Measurements from ENCODE around the gene UBA1. TPM values are rescaled to one million over a fixed set of nuclear protein-coding genes. Genes with fewer than 3 reads are reported as not detected.

The UBA1 gene
- total and polyA plus RNA-seq, 10 of the 15 experiments (the other 5 are each of a cell fraction or from before 2014, with no cell fraction given), result 60.4 to 314 (median 216) TPM

- TF ChIP-seq, protein P1, sequence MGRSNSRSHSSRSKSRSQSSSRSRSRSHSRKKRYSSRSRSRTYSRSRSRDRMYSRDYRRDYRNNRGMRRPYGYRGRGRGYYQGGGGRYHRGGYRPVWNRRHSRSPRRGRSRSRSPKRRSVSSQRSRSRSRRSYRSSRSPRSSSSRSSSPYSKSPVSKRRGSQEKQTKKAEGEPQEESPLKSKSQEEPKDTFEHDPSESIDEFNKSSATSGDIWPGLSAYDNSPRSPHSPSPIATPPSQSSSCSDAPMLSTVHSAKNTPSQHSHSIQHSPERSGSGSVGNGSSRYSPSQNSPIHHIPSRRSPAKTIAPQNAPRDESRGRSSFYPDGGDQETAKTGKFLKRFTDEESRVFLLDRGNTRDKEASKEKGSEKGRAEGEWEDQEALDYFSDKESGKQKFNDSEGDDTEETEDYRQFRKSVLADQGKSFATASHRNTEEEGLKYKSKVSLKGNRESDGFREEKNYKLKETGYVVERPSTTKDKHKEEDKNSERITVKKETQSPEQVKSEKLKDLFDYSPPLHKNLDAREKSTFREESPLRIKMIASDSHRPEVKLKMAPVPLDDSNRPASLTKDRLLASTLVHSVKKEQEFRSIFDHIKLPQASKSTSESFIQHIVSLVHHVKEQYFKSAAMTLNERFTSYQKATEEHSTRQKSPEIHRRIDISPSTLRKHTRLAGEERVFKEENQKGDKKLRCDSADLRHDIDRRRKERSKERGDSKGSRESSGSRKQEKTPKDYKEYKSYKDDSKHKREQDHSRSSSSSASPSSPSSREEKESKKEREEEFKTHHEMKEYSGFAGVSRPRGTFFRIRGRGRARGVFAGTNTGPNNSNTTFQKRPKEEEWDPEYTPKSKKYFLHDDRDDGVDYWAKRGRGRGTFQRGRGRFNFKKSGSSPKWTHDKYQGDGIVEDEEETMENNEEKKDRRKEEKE (IDR thresholded peaks at IDR 0.05), result no peak
These were observed 22.6 kb upstream of the UBA1 start (continued) for GRCh38 chrX:47170861-47171692.

DNA sequence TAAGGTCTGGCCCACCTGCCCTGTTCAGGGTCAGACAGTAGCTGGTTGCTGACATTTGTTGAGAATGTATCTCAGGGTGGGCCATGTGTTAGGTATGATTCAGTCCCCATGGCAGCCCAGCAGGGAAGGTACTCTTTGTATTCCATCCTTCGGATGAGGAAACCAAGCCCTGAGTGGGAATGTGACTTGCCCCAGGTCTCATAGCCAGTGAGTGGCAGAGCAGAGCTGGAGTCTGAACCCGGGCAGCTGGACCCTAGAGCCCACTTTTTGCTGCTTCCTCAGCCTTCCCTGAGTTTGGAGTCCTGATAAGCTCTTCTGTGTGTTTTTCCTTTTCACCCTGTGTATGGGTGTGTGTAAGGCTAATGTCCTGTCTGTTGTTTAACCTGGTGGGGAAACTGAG is 21.6 kb upstream of the UBA1 start:
- BruUV-seq (replicated peaks), result no TSS peak
- Histone ChIP-seq H3K9me3 (replicated peaks; ENCODE audit: control insufficient read depth, insufficient read depth, low read length) (no peaks in the 10 kb centered on the region), H4K20me1 (ENCODE audit: control insufficient read depth, insufficient read depth) (no peaks in the 10 kb centered on the region), H3K9ac (ENCODE audit: control insufficient read depth, insufficient read depth, low read length) (no peak overlapping the region), H3K79me2 (ENCODE audit: control insufficient read depth, insufficient read depth, low read length) (no peaks in the 10 kb centered on the region), H3K4me2 (ENCODE audit: control insufficient read depth, insufficient read depth) (no peak overlapping the region), H3K36me3 (ENCODE audit: control insufficient read depth in 2 of 2, insufficient read depth in 2 of 2, low read length in 1 of 2) (peaks cover 0 to 11% of the 10 kb centered on the region in 2 experiments; a peak in 2 of 4 replicates), H3K4me1 (ENCODE audit: control insufficient read depth, insufficient read depth, low read length) (no peaks in the 10 kb centered on the region), H3K4me3 (no peak overlapping the region), H3K27me3 (replicated peaks in 1 of 2; ENCODE audit: control insufficient read depth in 2 of 2, insufficient read depth in 2 of 2, low read length in 1 of 2) (no peaks in the 10 kb centered on the region), H2AFZ (ENCODE audit: control insufficient read depth, low read depth, low read length) (no peak overlapping the region), H3K27ac (ENCODE audit: control insufficient read depth, insufficient read depth) (no peak overlapping the region)
- WGBS (ENCODE audit: insufficient coverage, insufficient replicate concordance, low lambda C conversion rate, missing lambda C conversion rate), result 43% methylated on average over 2 of the region's 2 CpGs
- no peak for ATAC-seq
- CTCF ChIA-PET, result no interaction called here
- TF ChIP-seq E2F8 (IDR thresholded peaks at IDR 0.05; ENCODE audit: low read depth, partially characterized antibody) (no peak), SMC3 (IDR thresholded peaks at IDR 0.05; ENCODE audit: borderline replicate concordance, low read length) (no peak), CBFB (IDR thresholded peaks at IDR 0.05; ENCODE audit: low read depth) (no peak), TBL1XR1 (IDR thresholded peaks at IDR 0.05; ENCODE audit: low read depth, low read length) (no peak), NRF1 (conservative IDR thresholded peaks at IDR 0.05; ENCODE audit: low read depth, low read length) (no peak), TAF1 (IDR thresholded peaks at IDR 0.05; ENCODE audit: borderline replicate concordance, low read depth, low read length) (no peak), RB1 (IDR thresholded peaks at IDR 0.05; ENCODE audit: borderline replicate concordance) (no peak), MTA3 (IDR thresholded peaks at IDR 0.05; ENCODE audit: borderline replicate concordance, low read length) (no peak), PAX5 (IDR thresholded peaks at IDR 0.05; ENCODE audit: borderline replicate concordance, low read depth, low read length) (no peak), TCF3 (IDR thresholded peaks at IDR 0.05; ENCODE audit: borderline replicate concordance, insufficient read depth, low read depth, low read length) (no peak), CHD2 (IDR thresholded peaks at IDR 0.05; ENCODE audit: borderline replicate concordance, low read depth, low read length) (no peak)
- intact Hi-C loops (cut with micrococcal nuclease; ENCODE audit: unreplicated experiment), result no loop called here
- in situ Hi-C loops (cut with MboI), result no loop called here
- POLR2A ChIA-PET, result no interaction called here
- DNase-seq (ENCODE audit: low read depth, low spot score), result no peak
- FAIRE-seq, result no peak
- SMC1A ChIA-PET (ENCODE audit: uncharacterized antibody, unreplicated experiment), result interaction anchor here (0.6 kb wide), 1 partner anchor 289 kb away, joined by 3 read pairs; no protein-coding TSS in a partner anchor
- RAD21 ChIA-PET (ENCODE audit: unreplicated experiment), result no interaction called here

All from GM12878 (cell line).